Neural cell (in vitro differentiated cells): Measurements from ENCODE around the gene FAM43B. TPM values are rescaled to one million over a fixed set of nuclear protein-coding genes. Genes with fewer than 3 reads are reported as not detected.

ENCODE experiments used
- H2AFZ ChIP-seq: fragments of 200-600, 300-800 bp; sonication (generic), shearing (Covaris generic); 2 replicates; pipeline ENCODE4 v1.6.0; 2014; ENCODE audit warnings: low read depth, mild to moderate bottlenecking, antibody characterized with exemption, low read length, moderate library complexity
- H3F3A ChIP-seq: fragments of 200-600 bp; shearing (Covaris generic); 2 replicates; pipeline ENCODE4 v1.6.1; 2016; ENCODE audit warnings: mild to moderate bottlenecking, moderate library complexity, mixed read lengths, antibody characterized with exemption, low read length; ENCODE audit not compliant: insufficient read depth, poor library complexity, severe bottlenecking
- H3K27ac ChIP-seq: fragments of 200-600, 300-800 bp; sonication (generic), shearing (Covaris generic); 2 replicates; pipeline ENCODE4 v1.5.1; 2014; ENCODE audit warnings: mild to moderate bottlenecking, low read length, moderate library complexity
- H3K27me3 ChIP-seq: fragments of 300-800, 200-600 bp; sonication (generic), shearing (Covaris generic); 2 replicates; pipeline ENCODE4 v1.6.0; 2014; ENCODE audit warnings: mild to moderate bottlenecking, low read depth, low read length, moderate library complexity; ENCODE audit not compliant: insufficient read depth
- H3K36me3 ChIP-seq: fragments of 300-800, 200-600 bp; sonication (generic), shearing (Covaris generic); 2 replicates; pipeline ENCODE4 v1.5.1; 2014; ENCODE audit warnings: mild to moderate bottlenecking, antibody characterized with exemption, low read length, moderate library complexity; ENCODE audit not compliant: insufficient read depth
- H3K4me2 ChIP-seq: fragments of 300-800, 200-600 bp; sonication (generic), shearing (Covaris generic); 2 replicates; pipeline ENCODE4 v1.6.0; 2014; ENCODE audit warnings: mild to moderate bottlenecking, low read length
- H3K4me3 ChIP-seq: fragments of 300-800, 200-600 bp; sonication (generic), shearing (Covaris generic); 2 replicates; pipeline ENCODE4 v1.5.1; 2014; ENCODE audit warnings: mild to moderate bottlenecking, low read length, moderate library complexity
- H3K79me2 ChIP-seq: fragments of 200-600 bp; shearing (Covaris generic); replicated peaks from 2 replicates; pipeline ENCODE4 v1.6.0; 2014; ENCODE audit warnings: mild to moderate bottlenecking, low read length, moderate library complexity; ENCODE audit not compliant: insufficient read depth
- H3K9ac ChIP-seq: fragments of 300-800, 200-600 bp; sonication (generic), shearing (Covaris generic); 2 replicates; pipeline ENCODE4 v1.6.1; 2016; ENCODE audit warnings: mild to moderate bottlenecking, low read length, mixed read lengths
- H3K9me2 ChIP-seq: fragments of 200-600 bp; shearing (Covaris generic); 2 replicates; pipeline ENCODE4 v1.6.1; 2016; ENCODE audit warnings: mild to moderate bottlenecking, low read length, mixed read lengths; ENCODE audit not compliant: insufficient read depth
- H3K9me3 ChIP-seq: fragments of 200-600, 300-800 bp; sonication (generic), shearing (Covaris generic); 2 replicates; pipeline ENCODE4 v1.6.1; 2016; ENCODE audit warnings: mild to moderate bottlenecking, mixed run types, low read length, moderate library complexity, mixed read lengths
- H4K20me1 ChIP-seq: fragments of 200-600 bp; shearing (Covaris generic); 2 replicates; pipeline ENCODE4 v1.6.1; 2016; ENCODE audit warnings: mild to moderate bottlenecking, mixed run types; ENCODE audit not compliant: insufficient read depth
- EP300 ChIP-seq: fragments of 450-650 bp; conservative IDR thresholded peaks from 2 replicates; pipeline ENCODE4 v1.6.1; 2014; ENCODE audit warnings: antibody characterized with exemption, mild to moderate bottlenecking, moderate library complexity; ENCODE audit not compliant: poor library complexity, severe bottlenecking
- EZH2 ChIP-seq: fragments of 200-600, 300-800 bp; shearing (Covaris generic), sonication (generic); IDR thresholded peaks from 2 replicates; pipeline ENCODE4 v1.6.1; 2014; ENCODE audit warnings: antibody characterized with exemption, low read length, borderline replicate concordance, mild to moderate bottlenecking; ENCODE audit not compliant: insufficient read depth, poor library complexity, severe bottlenecking
- MXI1 ChIP-seq: fragments of 450-650 bp; conservative IDR thresholded peaks from 2 replicates; pipeline ENCODE4 v1.6.1; 2014; ENCODE audit warnings: antibody characterized with exemption, mild to moderate bottlenecking; ENCODE audit not compliant: poor library complexity, severe bottlenecking
- POLR2AphosphoS5 ChIP-seq: IDR thresholded peaks from 2 replicates; pipeline ENCODE4 v1.6.1; 2012
- RAD21 ChIP-seq: fragments of 450-650 bp; conservative IDR thresholded peaks from 2 replicates; pipeline ENCODE4 v1.6.1; 2014; ENCODE audit warnings: antibody characterized with exemption, mild to moderate bottlenecking, moderate library complexity
- SMC3 ChIP-seq: fragments of 450-650 bp; conservative IDR thresholded peaks from 2 replicates; pipeline ENCODE4 v1.6.1; 2014; ENCODE audit warnings: antibody characterized with exemption, mild to moderate bottlenecking, moderate library complexity; ENCODE audit not compliant: poor library complexity
- TAF1 ChIP-seq: IDR thresholded peaks from 2 replicates; pipeline ENCODE4 v1.6.1; 2012; ENCODE audit warnings: low read depth
- polyA plus RNA-seq: library from polyadenylated mRNA; depleted of rRNA; stranded (reverse); fragments of >200 nt; gene quantifications from 2 replicates; pipeline ENCODE4 v1.2.3, GENCODE V29; 2014
- TF ChIP-seq, protein P1 (sequence below): fragments of 450-650 bp; IDR thresholded peaks from 2 replicates; pipeline ENCODE4 v1.5.1; 2014; ENCODE audit warnings: antibody characterized with exemption, mild to moderate bottlenecking, moderate library complexity; ENCODE audit not compliant: poor library complexity, severe bottlenecking
- TF ChIP-seq, protein P2 (sequence below): IDR thresholded peaks from 2 replicates; pipeline ENCODE4 v1.6.1; 2012; ENCODE audit warnings: borderline replicate concordance

The FAM43B gene
- polyA plus RNA-seq, 1 donor from 2014 or later: 1.3 TPM

DNA sequence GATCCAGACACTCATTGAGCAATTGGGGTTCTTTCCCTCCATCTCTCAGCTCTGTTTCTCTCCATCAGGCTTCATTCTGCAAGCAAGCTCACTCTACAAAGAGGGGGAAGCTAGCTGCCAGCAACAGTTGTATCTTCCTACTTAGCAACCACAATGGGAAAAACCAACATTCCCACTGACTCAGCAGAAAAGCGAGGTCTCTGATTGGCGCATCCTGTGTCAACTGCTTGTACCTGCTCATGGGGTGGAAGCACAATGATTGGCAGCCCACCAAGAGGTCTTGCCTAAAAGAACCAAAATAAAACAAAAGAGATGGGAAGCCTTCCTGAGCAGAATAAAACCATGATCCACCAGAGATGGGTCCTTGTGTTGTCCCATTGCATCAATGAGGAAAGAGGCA lies 32.5 kb downstream of the FAM43B start:
- no peak for TF ChIP-seq RAD21
- no peak for TF ChIP-seq SMC3
- no peak for TF ChIP-seq EP300
- no peak for TF ChIP-seq POLR2AphosphoS5
- TF ChIP-seq, protein P1, sequence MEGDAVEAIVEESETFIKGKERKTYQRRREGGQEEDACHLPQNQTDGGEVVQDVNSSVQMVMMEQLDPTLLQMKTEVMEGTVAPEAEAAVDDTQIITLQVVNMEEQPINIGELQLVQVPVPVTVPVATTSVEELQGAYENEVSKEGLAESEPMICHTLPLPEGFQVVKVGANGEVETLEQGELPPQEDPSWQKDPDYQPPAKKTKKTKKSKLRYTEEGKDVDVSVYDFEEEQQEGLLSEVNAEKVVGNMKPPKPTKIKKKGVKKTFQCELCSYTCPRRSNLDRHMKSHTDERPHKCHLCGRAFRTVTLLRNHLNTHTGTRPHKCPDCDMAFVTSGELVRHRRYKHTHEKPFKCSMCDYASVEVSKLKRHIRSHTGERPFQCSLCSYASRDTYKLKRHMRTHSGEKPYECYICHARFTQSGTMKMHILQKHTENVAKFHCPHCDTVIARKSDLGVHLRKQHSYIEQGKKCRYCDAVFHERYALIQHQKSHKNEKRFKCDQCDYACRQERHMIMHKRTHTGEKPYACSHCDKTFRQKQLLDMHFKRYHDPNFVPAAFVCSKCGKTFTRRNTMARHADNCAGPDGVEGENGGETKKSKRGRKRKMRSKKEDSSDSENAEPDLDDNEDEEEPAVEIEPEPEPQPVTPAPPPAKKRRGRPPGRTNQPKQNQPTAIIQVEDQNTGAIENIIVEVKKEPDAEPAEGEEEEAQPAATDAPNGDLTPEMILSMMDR: no peak
- TF ChIP-seq EZH2: no peak
- TF ChIP-seq MXI1: no peak
- TF ChIP-seq, protein P2, sequence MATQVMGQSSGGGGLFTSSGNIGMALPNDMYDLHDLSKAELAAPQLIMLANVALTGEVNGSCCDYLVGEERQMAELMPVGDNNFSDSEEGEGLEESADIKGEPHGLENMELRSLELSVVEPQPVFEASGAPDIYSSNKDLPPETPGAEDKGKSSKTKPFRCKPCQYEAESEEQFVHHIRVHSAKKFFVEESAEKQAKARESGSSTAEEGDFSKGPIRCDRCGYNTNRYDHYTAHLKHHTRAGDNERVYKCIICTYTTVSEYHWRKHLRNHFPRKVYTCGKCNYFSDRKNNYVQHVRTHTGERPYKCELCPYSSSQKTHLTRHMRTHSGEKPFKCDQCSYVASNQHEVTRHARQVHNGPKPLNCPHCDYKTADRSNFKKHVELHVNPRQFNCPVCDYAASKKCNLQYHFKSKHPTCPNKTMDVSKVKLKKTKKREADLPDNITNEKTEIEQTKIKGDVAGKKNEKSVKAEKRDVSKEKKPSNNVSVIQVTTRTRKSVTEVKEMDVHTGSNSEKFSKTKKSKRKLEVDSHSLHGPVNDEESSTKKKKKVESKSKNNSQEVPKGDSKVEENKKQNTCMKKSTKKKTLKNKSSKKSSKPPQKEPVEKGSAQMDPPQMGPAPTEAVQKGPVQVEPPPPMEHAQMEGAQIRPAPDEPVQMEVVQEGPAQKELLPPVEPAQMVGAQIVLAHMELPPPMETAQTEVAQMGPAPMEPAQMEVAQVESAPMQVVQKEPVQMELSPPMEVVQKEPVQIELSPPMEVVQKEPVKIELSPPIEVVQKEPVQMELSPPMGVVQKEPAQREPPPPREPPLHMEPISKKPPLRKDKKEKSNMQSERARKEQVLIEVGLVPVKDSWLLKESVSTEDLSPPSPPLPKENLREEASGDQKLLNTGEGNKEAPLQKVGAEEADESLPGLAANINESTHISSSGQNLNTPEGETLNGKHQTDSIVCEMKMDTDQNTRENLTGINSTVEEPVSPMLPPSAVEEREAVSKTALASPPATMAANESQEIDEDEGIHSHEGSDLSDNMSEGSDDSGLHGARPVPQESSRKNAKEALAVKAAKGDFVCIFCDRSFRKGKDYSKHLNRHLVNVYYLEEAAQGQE: no peak
- TF ChIP-seq TAF1: no peak
- H3K27me3 ChIP-seq: no peaks in the 10 kb centered on the region
- no peaks in the 10 kb centered on the region for H3K9me3 ChIP-seq
- no peak overlapping the region for H3K4me2 ChIP-seq
- H3K9me2 ChIP-seq: no peaks in the 10 kb centered on the region
- H3F3A ChIP-seq: no peaks in the 10 kb centered on the region
- H2AFZ ChIP-seq: no peak overlapping the region
- no peaks in the 10 kb centered on the region for H3K79me2 ChIP-seq
- no peaks in the 10 kb centered on the region for H4K20me1 ChIP-seq
- H3K9ac ChIP-seq: no peak overlapping the region
- H3K4me3 ChIP-seq: no peak overlapping the region
- H3K27ac ChIP-seq: no peak overlapping the region
- H3K36me3 ChIP-seq: no peaks in the 10 kb centered on the region

DNA sequence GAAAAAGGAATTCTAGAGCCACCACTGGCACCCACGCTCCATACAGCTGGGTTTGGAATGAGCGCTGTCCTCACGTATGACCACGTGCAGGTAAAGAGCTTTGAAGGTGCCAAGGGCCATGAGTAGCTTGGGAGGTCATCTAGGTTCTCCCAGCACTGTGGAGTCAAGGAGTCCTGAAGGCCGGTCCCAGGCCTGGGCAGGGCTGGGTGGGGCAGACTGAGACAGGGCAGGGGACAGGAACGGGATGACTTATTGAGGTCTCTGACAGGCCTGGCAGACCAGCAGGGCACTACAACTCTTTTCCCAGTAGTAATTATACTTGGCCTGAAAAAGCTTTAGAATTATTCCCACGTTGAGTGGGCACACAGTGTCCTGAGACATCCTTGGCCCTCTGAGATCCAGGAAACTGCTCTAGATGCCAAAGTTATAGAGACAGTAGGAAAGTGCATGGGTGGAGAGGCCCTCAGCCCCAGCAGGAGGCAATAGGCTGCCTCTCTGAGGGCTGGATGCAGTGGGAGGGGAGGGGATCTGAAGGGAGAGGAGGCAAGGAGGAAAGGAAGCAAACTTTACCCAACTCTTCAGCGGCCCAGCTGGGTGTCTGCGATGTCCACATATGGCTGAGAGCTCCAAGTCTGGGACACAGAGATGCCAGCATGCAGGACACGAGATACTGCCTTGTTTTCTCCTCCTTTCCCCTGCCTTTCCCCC lies 34.7 kb downstream of the FAM43B start:
- H2AFZ ChIP-seq: no peak overlapping the region
- H3K4me3 ChIP-seq: no peak overlapping the region
- no peaks in the 10 kb centered on the region for H3F3A ChIP-seq
- no peaks in the 10 kb centered on the region for H3K27me3 ChIP-seq
- no peaks in the 10 kb centered on the region for H3K9me3 ChIP-seq
- H3K9me2 ChIP-seq: no peaks in the 10 kb centered on the region
- TF ChIP-seq POLR2AphosphoS5 (no peak), EP300 (no peak), TAF1 (no peak), RAD21 (no peak), EZH2 (no peak), MXI1 (no peak), SMC3 (no peak)
- TF ChIP-seq, protein P2: no peak
- TF ChIP-seq, protein P1: no peak
- H3K79me2 ChIP-seq: no peaks in the 10 kb centered on the region
- H4K20me1 ChIP-seq: no peaks in the 10 kb centered on the region
- H3K4me2 ChIP-seq: no peak overlapping the region
- no peak overlapping the region for H3K27ac ChIP-seq
- no peaks in the 10 kb centered on the region for H3K36me3 ChIP-seq
- H3K9ac ChIP-seq: no peak overlapping the region
